Loucy (cell line): ENCODE measurements around the gene ADARB1.

Experiments used
- CTCF ChIP-seq: fragments of 200-600 bp; sonication (generic); conservative IDR thresholded peaks from 2 replicates; pipeline ENCODE4 v1.5.1; 2014; ENCODE audit warnings: mild to moderate bottlenecking, antibody characterized with exemption, low read length
- EZH2phosphoT487 ChIP-seq: fragments of 200-600 bp; IDR thresholded peaks from 2 replicates; pipeline ENCODE4 v1.6.1; 2018; ENCODE audit warnings: antibody characterized with exemption, mild to moderate bottlenecking, moderate library complexity, borderline replicate concordance

GRCh38 chr21:45080639-45081414 lies 6.4 kb downstream of the ADARB1 start:
- TF ChIP-seq CTCF (no peak), EZH2phosphoT487 (no peak)
